HG03558 (cell line): Measurements from ENCODE around the gene ENHO.
"Not testable (repeated sequence)": the region's sequence is repeated elsewhere in the genome, so short reads cannot be mapped to it uniquely, and the experiment has no call there.

Experiments
- ATAC-seq: cut with Tn5 transposase; IDR thresholded peaks from one replicate; pipeline ENCODE4 v1.9.1; 2021; ENCODE audit warnings: moderate number of reproducible peaks; ENCODE audit not compliant: unreplicated experiment; ENCODE audit errors: extremely low read depth

ENHO gene

DNA sequence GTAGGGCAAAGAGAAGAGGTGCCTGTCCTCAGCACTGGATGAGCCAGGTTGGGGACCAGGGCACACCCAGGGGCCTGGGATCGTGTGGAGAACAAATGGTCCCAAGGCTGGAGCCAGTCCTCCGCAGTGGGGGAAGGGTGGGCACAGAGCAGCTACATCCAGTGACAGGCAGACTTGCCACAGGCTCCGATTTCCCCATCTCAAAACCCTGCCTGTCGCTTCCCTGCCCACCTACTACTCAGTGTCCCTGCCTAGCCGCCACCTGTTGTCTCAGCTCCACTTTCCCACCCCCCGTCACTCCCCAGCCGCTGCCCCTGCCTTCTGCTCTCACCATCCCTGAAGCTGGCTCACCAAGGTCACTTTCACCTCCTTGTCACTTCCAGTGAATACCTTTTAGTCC is 13.9 kb upstream of the ENHO start:
- ATAC-seq = no peak

DNA sequence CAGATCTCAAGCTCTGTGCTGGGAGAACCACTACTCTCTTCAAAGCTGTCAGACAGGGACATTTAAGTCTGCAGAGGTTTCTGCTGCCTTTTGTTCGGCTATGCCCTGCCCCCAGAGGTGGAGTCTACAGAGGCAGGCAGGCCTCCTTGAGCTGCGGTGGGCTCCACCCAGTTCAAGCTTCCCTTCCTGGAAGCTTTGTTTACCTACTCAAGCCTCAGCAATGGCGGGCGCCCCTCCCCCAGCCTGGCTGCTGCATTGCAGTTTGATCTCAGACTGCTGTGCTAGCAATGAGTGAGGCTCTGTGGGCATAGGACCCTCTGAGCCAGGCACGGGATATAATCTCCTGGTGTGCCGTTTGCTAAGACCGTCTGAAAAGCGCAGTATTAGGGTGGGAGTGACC is 9.3 kb upstream of the ENHO start:
- not testable (repeated sequence) for ATAC-seq

DNA sequence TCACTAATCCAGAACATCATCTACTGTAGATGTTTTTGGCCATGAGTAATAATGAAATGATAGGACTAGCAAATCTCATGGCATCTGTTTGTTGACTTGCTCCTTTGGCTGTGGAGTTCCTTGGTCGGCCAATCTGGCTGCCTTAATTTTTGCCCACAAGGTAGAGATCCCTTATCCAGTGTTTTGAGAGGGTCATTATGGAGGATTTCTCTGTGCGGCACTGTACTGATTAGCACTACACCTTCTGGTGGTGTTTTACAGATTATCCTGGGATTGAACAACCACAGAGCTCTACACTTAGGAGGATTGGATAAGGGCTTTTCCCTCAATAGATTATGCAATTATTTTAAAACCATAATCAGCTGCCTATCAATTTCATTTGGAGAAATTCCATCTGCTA is 3.2 kb upstream of the ENHO start:
- ATAC-seq = no peak

DNA sequence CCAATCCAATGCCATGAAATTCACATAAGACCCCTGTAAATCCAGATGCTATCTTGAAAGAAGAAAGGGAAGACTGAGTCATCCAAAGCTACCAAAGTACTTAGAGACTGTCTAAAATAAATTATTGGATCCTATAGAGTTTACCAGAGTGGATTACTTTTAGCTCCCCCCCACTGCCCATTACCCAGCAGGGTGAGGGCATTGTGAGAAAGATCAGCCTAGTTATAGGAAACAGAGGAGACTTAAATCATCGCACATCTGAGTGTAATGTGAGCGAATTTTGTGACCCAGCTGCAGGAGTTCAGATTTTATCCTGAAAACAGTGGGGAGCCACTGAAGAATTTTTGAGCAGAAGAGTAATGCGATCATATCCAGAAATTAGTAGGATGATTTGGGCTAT is 1.6 kb upstream of the ENHO start:
- ATAC-seq = no peak

DNA sequence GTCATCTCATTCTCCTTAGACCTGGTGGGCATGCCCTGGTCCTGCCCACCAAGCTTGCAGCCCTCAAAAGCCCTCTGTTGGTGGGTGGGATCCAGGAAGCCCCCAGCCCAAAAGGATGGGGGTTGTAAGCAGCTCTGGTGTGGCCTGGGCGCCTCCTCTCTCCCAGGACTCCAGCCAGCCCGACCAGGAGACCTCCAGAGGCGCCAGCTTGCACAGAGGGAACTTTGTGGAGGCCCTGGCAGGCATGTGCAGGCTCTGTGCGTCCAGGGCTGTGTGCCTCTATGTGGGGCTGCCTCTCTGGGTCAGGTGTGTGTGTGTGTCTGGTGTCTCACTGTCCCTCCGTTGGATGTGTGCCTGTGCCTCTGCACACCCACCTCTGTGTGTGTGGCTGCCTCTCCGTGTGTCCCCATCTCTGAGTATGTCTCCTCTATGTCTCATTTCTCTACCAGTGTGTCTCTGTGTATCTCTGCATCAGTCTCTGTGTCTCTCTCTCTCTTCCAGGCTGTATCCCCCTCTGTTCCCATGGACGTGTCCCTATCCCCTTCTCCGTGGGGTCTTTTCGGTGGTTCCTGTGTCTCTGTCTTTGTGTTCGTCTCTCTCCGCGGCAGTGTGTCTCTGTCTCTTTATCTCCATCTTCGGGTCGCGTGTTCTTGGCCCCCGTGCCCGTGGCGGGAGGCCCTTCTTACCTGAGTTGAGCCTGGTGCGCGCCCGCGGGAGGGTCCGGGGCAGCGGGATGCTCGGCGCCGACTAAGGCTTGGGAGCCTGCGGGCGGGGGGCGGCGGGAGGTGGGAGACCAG is 501 bp downstream of the ENHO start:
- no peak for ATAC-seq

DNA sequence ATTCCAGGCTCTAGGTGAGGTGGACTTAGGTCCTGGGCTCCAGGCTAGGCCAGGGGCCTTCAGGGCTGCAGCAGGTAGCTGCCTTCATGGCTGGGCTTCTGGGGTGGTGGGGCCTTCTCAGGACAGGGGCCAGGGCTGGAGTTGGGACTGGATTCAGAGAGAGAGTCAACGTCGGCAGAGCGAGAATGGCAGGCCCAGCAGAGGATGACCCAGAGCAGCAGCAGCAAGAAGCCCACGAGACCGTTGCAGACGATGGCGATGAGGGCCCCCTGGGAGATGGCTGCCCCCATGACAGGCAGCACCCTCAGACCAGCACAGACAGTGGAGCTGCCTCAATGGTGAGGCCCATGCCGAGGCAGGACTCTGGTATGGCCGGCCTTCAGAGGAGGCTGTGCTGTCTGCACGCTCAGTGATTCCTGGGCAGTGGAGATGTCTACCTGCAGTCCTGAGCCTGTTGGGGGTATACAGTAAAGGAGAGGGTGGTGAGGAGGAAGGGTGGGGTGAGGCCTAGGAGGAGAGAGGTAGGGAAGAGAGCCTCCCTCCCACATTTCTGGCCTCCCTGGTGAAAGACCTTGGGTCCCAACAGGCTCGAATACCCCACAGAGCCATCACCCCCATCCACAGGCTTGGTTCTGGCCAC is 1.3 kb downstream of the ENHO start:
- no peak for ATAC-seq

DNA sequence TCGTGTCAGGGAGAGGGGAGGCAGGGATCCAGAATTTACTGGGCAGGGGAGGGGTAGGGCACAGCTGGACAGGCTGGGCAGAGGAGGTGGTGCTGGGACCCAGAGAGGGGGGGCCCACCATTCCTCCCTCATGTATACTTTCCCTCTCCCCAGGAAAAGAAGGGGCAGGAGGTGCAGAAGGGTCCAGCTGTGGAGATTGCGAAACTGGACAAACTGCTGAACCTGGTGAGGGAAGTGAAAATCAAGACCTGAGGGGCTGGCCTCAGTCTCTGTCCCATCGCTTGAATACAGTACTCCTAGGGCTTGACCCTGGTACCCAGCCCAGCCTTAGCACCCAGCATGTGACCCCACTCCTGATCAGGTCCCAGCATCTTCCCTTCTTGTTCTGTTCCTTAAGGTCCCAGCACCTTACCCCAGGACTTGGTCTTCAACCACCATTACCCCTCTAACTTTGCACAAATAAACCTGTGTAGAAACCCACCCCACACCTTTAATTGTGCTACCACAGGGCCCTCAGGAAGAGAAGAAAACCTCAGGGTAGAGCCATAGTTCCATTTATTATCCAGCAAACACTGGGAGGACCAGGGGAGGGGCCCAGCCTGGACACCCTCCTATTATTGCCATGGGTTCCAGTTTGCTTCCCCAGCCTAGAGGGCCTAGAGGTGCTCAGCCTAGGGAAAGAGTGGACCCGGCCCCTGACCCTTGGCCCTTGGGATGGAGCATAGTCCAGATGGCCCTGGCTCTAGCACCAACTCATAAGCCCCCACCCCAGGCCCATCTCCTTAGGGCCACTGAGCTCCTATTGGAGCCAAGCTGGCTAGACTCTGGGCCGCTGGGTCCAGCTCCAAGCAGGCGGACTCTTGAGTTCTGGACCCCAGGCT is 2.0 kb downstream of the ENHO start:
- ATAC-seq = no peak

DNA sequence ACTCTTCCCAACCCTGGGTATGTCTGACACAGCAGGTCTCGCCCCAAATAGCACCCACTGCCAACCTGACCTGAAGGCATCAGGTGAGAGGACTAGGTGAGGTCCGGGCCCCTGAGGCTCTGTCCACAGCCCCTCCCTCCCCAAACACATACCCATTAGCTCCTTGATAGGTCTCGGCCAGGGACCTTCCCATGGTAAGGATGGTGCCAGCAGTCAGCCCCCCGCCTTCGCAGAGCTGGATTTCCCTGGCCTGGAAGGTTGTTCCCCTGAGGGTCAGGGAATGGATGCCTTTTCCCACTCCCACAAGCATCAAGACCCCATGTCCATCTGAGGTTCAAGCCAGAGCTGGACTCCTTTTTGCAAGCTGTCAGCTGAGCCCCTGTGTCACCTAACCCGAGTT is 2.7 kb downstream of the ENHO start:
- no peak for ATAC-seq

DNA sequence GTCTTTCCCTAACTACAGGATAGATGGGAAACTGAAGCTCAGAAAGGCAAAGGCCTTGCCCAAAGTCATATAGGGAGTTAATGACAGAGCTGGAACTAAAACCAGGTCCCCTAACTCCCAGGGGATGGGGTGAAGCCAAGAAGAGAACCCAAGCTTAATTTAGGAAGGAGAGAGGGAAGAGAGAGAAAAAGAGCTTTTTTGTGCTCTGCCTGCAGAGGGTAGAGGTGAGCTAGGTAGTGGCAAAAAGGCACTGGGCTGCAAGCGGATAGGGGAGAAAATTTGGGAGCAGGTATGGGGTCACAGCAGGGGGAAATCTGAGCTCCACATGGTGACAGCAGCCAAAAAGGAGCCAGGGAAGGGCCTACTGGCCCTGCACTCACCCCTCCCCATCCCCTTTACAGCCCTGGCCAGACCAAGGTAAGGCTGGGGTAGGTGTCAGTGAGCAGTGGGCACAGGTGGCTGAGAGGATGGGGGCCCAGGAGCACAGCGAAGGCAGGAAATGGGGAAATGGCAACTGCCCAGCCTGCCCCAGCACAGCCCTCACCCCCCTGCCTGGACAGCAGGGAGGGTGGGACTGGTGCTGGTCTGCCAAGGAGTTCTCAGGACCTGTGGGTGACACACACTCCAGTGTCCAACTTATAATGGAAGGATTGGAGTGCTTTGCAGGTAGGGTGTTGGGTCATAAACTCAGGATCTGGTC is 3.3 kb downstream of the ENHO start:
- no peak for ATAC-seq

DNA sequence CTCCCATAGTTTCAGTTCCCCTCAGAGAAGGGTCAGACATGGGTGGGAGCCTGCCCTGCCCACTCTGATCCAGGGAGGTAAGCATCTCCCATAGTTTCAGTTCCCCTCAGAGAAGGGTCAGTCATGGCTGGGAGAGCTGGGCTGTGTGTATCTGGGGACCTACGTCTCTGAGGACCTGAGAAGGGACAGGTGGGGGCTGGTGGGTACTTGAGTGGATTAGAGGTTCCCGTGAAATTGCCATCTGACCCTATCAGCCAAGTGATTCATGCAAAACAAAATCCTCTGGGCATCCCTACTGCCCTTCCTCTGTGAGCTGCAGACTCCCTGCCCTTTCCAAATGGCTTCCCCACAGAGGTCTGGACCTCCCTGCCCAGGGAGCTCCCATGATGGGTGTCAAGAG is 3.9 kb downstream of the ENHO start:
- no peak for ATAC-seq

DNA sequence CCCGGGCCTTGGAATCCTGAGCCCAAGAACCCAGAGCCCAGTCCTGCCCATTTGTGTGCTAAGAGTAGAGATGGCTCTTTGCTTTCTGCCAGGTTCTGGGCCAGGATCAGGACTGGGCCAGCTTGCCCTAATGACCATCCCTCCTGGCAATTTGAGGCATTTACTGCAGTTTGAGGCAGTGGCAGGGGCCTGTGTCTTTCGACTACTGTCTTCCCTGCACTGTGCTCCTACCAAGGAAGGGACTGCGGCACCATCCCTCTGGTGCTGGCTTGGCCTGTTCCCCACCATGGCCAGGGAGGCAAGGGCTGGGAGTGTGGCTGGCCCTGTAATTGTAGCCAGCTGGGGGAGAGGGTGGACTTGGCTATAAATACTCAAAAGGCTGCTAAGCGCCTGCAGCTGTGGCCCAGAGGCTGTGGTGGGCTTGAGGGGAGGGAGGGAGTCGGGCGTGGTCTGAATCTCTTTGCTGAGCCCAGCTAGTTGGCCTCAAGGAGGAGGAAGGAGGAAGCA is 4.6 kb downstream of the ENHO start:
- ATAC-seq = no peak

DNA sequence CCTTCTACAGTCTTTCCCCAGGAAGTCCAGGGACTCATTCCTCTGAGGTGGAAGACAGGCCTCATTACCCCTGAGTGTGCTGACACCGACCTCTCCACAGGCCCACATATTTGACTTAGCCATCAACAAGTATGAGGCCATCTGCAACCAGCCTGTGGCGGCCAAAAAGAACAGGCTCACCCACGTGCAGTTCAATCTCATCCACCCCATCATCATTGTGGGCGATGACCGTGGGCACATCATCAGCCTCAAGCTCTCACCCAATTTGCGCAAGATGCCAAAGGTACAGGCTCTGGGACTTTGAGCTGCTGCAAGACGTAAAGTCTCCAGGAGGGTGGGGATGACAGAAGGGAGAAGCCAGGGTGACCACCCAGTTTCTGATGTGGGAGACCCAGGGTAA is 5.6 kb downstream of the ENHO start:
- ATAC-seq = no peak

DNA sequence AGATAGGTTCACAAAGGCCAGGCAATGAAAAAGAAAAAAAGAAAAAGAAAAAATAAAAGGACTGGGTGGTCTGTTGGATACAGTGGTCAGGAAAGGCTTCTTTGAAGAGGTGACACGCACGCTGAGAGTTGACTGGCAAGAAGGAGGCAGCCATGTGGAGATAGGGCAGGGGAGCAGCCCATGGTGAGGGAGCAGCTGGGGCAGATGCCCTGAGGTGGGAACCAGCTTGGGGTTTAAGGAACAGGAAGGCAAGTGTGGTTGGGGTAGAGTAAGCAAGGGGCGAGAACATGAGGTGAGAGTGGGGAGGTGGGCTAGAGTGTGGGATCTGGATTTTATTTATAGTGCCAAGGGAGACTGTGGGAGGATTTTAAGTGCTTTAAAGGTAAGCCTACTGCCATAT is 6.8 kb downstream of the ENHO start:
- ATAC-seq = no peak

DNA sequence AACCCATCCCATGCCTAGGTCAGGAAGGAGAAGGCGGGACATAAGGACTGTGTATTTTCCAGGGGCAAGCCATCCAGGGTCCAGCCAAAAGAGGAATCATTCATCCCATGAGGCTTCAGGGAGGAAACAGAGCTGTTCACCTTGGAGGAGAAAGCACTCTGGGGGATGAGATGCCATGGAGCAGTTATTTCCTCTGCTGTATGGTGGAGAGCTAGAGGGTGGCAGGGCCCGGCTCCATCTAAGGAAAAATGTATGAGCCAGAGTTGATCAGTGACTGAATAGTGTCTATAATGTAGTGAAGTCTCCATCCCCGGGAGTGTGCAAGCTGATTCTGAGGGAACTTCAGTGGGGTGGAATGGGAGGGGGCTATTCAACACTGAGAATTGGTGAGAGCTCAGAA is 8.0 kb downstream of the ENHO start:
- no peak for ATAC-seq

DNA sequence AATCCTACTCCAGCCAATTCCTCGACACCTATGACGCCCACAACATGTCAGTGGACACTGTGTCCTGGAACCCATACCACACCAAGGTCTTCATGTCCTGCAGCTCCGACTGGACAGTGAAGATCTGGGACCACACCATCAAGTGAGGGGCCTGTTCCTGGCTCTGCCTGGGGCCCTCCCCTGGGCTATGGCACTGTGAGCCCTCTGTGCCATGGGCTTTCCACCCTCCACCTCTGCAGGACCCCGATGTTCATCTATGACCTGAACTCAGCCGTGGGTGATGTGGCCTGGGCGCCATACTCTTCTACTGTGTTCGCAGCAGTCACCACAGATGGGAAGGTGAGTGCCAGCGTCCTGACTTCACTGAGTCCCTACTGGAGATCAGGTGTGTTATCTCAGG is 8.4 kb downstream of the ENHO start:
- ATAC-seq = no peak

DNA sequence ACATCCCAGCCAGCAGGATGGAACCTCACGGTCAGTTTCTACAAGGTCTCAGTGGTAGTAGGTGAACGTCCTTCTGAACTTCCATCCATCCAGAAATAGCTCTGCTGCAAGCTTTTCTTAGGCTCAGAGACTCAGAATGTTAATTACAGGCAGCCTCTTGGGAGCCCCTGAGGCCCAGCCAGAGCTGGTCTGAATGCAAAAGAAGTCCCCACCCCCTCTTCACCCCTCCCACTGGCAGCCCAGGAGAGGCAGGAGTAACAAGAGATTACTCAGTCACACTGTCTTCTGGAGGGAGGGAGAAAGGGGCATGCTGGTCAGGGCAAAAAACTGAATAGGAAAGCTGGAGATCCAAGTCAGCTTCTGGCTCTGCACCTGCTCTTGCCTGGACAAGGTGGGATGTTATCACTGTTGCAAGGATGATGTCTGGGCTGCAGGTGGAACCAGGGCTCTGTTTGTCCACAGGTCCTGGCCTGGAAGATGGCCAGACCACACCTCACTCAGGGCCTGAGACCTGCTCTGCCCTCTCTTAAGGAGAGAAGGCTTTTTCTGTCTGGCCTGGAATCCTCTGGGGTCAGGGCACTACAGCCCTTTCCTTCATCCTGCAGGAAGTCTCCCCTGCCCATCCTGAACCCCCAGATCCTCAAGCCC is 9.1 kb downstream of the ENHO start:
- ATAC-seq = no peak

DNA sequence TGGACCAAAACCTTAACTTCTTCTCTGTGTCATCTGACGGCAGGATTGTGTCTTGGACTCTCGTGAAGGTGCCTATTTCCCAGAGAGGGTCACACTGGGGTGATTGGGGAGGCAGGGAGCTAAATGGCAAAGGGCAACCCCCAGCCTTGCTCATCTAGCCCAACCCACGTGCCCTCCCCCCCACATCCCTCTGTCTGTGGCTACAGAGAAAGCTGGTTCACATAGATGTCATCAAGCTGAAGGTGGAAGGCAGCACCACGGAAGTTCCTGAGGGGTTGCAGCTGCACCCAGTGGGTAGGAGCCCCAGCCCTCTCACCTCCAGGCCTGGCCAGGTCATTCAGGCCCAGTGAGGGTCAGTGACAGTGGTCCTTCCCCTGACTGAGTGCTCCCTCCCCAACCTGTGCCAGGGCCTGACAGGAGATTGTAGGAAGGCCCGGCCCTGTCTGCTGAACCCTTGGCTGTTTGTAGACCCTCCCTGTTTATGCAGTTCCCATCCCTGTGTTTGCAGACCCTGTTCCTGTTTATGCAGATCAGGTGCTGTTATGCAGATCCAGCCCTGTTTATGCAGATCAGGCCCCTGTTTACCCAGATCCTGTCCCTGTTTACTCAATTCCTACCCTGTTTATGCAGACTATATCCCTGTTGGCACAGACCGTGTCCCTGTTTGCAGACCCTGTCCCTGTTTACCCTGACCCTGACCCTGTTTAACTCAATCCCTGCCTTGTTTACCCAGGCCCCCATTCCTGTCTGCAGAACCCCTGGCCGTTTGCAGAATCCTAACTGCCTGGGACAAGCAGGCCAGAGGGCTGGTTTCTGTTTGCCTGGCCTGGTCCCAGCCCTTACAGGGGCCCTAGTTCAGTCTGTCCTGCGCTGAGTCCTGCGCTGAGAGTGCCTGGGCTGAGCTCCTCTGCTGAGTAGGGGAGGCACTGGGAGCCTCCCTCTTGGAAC is 10.4 kb downstream of the ENHO start:
- no peak for ATAC-seq

DNA sequence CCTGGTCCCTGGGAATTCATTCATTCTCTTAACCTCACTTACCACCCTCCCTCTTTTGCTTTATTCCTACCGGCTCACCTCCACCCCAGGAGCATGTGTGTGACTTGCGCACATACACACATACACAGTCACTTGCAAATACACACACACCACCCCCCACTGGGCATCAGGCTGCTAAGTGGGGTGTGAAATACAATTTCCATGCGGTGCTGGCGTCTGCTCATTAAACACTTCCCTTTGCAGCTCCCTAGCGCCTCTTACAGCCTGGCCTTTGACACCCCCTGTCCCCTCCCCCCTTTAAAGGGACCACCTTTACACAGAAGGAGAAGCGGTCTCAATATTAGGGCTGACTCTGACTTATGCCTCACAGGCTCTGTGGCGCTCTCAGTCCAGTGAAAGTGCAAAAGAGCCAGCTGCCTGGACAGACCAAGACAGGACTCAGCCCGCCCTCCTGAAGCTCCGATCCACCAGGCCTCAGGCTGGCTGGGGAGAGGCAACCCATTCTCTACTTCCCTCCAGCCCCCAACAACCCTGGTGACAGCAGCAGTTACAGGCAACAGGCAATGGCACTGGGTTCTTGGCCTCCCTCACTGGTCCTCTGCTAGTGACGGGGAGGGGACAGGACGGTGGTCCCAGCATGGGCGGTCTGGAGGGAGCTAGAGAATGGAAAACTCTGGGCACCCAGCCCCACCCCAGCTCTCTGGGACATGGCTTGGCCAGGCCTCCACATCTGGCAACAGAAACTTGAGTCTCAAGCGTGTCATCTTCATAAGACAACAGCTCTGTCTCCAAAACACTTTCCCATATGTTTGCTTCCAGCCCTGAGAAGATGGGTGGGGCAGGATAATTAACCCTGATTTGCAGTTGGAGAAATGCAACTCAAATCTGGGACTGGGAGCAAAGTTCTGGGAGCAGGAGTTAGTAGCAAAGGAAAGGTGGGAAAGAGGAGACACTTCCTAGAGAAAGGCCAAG is 12.0 kb downstream of the ENHO start:
- ATAC-seq = no peak
